ENCODE data around the gene FBXW7.

- TF ChIP-seq POLR2A (IDR thresholded peaks at IDR 0.05) (no peak), CTCF (IDR thresholded peaks at IDR 0.05) (no peak)
Measured at GRCh38 chr4:152344001-152344400, 191.9 kb downstream of the FBXW7 start.

Data from body of pancreas (tissue), 4 donors.